K562 (cell line): Measurements from ENCODE around the gene ACAA2. TPM values are rescaled to one million over a fixed set of nuclear protein-coding genes. Genes with fewer than 3 reads are reported as not detected.

Experiments used
- EP400 ChIP-seq: fragments of 450-650 bp; IDR thresholded peaks from 2 replicates; pipeline ENCODE4 v1.6.1; 2017; ENCODE audit warnings: antibody characterized with exemption, mild to moderate bottlenecking, moderate library complexity
- HNRNPL ChIP-seq: fragments of 200-400 bp; formaldehyde crosslinking; IDR thresholded peaks from 2 replicates; pipeline ENCODE4 v1.6.1; 2017; ENCODE audit warnings: low read depth, mild to moderate bottlenecking, low read length
- RERE ChIP-seq: sonication (generic); formaldehyde crosslinking; IDR thresholded peaks from 2 replicates; pipeline ENCODE4 v1.8.0; 2023; ENCODE audit warnings: missing genetic modification reagents, mild to moderate bottlenecking, borderline replicate concordance
- ZC3H8 ChIP-seq: fragments of 450-650 bp; IDR thresholded peaks from 2 replicates; pipeline ENCODE4 v1.6.1; 2017
- polyA plus RNA-seq, 8 experiments: library from polyadenylated mRNA; depleted of rRNA in 4 of 8; stranded (reverse) in 5 of 8; unstranded in 3 of 8; fragments of >200 nt; fragmentation: Nextera tagmentation in 2 of 8; fragmentation: Illumina TruSeq in 1 of 8; extraction: Ambion mirVana in 2 of 8; extraction: Trizol in 1 of 8; gene quantifications; 2 replicates each; pipeline versions ENCODE4 v1.2.1 to v1.2.3, GENCODE V29; 2011 to 2014; ENCODE audit warnings: inconsistent platforms in 1 of 8, missing spikeins in 1 of 8
- total RNA-seq, 7 experiments: library from RNA; depleted of rRNA in 6 of 7; stranded (reverse); fragments of >200 nt in 6 of 7; fragmentation: Illumina TruSeq in 2 of 7; extraction: Trizol in 2 of 7; gene quantifications; 2 replicates each; pipeline versions ENCODE4 v1.2.1 to v1.2.3, GENCODE V29; 2011 to 2021; ENCODE audit warnings: low replicate concordance in 1 of 7
- TF ChIP-seq, protein P1 (sequence below): fragments of 200-800 bp; sonication (Bioruptor generic); IDR thresholded peaks from 2 replicates; pipeline ENCODE4 v1.6.1; 2016; ENCODE audit warnings: missing genetic modification characterization, missing compliant biosample characterization

ACAA2 gene
- total and polyA plus RNA-seq, 9 of the 15 experiments (the other 6 are each of a cell fraction or from before 2014, with no cell fraction given) = 13.2 to 31.5 (median 21.7) TPM

DNA sequence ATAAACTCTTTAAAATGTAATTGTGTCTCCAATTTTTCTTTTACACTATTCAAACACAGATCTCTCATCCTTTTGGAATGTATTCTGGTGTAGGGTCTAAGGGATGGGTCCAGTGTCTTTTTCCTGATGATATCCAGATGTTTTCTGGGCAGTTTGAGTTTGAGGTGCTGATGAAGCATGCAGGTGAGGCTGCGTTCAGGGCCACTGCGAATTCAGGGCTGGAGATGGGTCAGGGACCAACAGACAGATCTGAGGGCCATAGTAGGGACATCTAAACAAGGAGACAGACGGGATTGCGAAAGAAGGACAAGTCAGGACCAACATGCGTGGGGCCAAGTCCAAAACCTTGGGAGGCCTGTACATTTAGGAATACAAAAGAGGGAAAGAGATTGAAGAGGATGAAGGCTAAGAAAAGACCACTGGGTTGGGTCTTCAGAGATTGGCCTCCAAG, 70.2 kb downstream of the ACAA2 start (continued):
- TF ChIP-seq RERE (CRISPR knock-in tag) (no peak), HNRNPL (no peak), EP400 (no peak), ZC3H8 (no peak)
- TF ChIP-seq, protein P1, sequence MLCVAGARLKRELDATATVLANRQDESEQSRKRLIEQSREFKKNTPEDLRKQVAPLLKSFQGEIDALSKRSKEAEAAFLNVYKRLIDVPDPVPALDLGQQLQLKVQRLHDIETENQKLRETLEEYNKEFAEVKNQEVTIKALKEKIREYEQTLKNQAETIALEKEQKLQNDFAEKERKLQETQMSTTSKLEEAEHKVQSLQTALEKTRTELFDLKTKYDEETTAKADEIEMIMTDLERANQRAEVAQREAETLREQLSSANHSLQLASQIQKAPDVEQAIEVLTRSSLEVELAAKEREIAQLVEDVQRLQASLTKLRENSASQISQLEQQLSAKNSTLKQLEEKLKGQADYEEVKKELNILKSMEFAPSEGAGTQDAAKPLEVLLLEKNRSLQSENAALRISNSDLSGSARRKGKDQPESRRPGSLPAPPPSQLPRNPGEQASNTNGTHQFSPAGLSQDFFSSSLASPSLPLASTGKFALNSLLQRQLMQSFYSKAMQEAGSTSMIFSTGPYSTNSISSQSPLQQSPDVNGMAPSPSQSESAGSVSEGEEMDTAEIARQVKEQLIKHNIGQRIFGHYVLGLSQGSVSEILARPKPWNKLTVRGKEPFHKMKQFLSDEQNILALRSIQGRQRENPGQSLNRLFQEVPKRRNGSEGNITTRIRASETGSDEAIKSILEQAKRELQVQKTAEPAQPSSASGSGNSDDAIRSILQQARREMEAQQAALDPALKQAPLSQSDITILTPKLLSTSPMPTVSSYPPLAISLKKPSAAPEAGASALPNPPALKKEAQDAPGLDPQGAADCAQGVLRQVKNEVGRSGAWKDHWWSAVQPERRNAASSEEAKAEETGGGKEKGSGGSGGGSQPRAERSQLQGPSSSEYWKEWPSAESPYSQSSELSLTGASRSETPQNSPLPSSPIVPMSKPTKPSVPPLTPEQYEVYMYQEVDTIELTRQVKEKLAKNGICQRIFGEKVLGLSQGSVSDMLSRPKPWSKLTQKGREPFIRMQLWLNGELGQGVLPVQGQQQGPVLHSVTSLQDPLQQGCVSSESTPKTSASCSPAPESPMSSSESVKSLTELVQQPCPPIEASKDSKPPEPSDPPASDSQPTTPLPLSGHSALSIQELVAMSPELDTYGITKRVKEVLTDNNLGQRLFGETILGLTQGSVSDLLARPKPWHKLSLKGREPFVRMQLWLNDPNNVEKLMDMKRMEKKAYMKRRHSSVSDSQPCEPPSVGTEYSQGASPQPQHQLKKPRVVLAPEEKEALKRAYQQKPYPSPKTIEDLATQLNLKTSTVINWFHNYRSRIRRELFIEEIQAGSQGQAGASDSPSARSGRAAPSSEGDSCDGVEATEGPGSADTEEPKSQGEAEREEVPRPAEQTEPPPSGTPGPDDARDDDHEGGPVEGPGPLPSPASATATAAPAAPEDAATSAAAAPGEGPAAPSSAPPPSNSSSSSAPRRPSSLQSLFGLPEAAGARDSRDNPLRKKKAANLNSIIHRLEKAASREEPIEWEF = no peak
